ENCODE data around the gene CLVS2.

- TF ChIP-seq GATA3 (IDR thresholded peaks at IDR 0.05; ENCODE audit: low read depth, low read length) (no peak), GATA2 (IDR thresholded peaks at IDR 0.05; ENCODE audit: low read depth, low read length) (no peak)
Observed at GRCh38 chr6:123089226-123089625, 93.2 kb downstream of the CLVS2 start.
